HepG2 (cell line): ENCODE results near the gene EOMES. TPM values are rescaled to one million over a fixed set of nuclear protein-coding genes. Genes with fewer than 3 reads are reported as not detected.

Experiments
- HNRNPK ChIP-seq: fragments of 200-400 bp; formaldehyde crosslinking; IDR thresholded peaks from 2 replicates; pipeline ENCODE4 v1.6.1; 2018; ENCODE audit warnings: low read length, low read depth, moderate library complexity, mild to moderate bottlenecking; ENCODE audit not compliant: poor library complexity, severe bottlenecking
- HNRNPL ChIP-seq: fragments of 200-400 bp; formaldehyde crosslinking; IDR thresholded peaks from 2 replicates; pipeline ENCODE4 v1.6.1; 2017; ENCODE audit warnings: mild to moderate bottlenecking, low read depth, low read length
- KDM6A ChIP-seq: IDR thresholded peaks from 2 replicates; pipeline ENCODE4 v1.6.1; 2016; ENCODE audit warnings: low read depth
- RFX1 ChIP-seq: fragments of 450-650 bp; IDR thresholded peaks from 2 replicates; pipeline ENCODE4 v1.6.1; 2017
- RXRB ChIP-seq: IDR thresholded peaks from 2 replicates; pipeline ENCODE4 v1.6.1; 2016; ENCODE audit warnings: borderline replicate concordance, missing genetic modification reagents, missing compliant biosample characterization
- ZIK1 ChIP-seq: sonication (generic); formaldehyde crosslinking; IDR thresholded peaks from 2 replicates; pipeline ENCODE4 v1.5.0; 2020; ENCODE audit warnings: mild to moderate bottlenecking, low read depth, missing genetic modification reagents, borderline replicate concordance
- ZNF441 ChIP-seq: sonication (generic); formaldehyde crosslinking; IDR thresholded peaks from 2 replicates; pipeline ENCODE4 v1.7.0; 2021; ENCODE audit warnings: missing genetic modification reagents, borderline replicate concordance
- ZNF552 ChIP-seq: sonication (generic); formaldehyde crosslinking; IDR thresholded peaks from 2 replicates; pipeline ENCODE4 v1.9.0; 2022; ENCODE audit warnings: missing genetic modification reagents, mild to moderate bottlenecking, borderline replicate concordance
- ZNF556 ChIP-seq: sonication (generic); formaldehyde crosslinking; IDR thresholded peaks from 2 replicates; pipeline ENCODE4 v1.4.0; 2020; ENCODE audit warnings: mild to moderate bottlenecking, missing genetic modification reagents, borderline replicate concordance
- ZNF761 ChIP-seq: sonication (generic); formaldehyde crosslinking; conservative IDR thresholded peaks from 2 replicates; pipeline ENCODE4 v1.4.0; 2020; ENCODE audit warnings: mild to moderate bottlenecking, missing genetic modification reagents
- ZNF777 ChIP-seq: sonication (generic); formaldehyde crosslinking; IDR thresholded peaks from 2 replicates; pipeline ENCODE4 v1.4.0; 2020; ENCODE audit warnings: missing genetic modification reagents
- ZNF839 ChIP-seq: sonication (generic); formaldehyde crosslinking; IDR thresholded peaks from 2 replicates; pipeline ENCODE4 v1.4.0; 2020; ENCODE audit warnings: missing genetic modification reagents, mild to moderate bottlenecking, borderline replicate concordance
- polyA plus RNA-seq, 8 experiments: library from polyadenylated mRNA; depleted of rRNA in 3 of 8; stranded (reverse) in 7 of 8; unstranded in 1 of 8; fragments of >200 nt; fragmentation: Illumina TruSeq in 4 of 8; extraction: Trizol in 4 of 8; gene quantifications; 2 replicates each; pipeline versions ENCODE4 v1.2.1 to v1.2.3, GENCODE V29; 2011 to 2016; ENCODE audit warnings: low read depth in 4 of 8, missing spikeins in 1 of 8, mixed read lengths in 1 of 8; ENCODE audit not compliant: insufficient read depth in 1 of 8
- total RNA-seq, 5 experiments: library from RNA; depleted of rRNA; stranded (reverse); fragments of >200 nt; fragmentation: Illumina TruSeq; extraction: Trizol; gene quantifications; 2 replicates each; pipeline ENCODE4 v1.2.3, GENCODE V29; 2016; ENCODE audit warnings: low read depth in 1 of 5
- TF ChIP-seq, protein P1 (sequence below): IDR thresholded peaks from 2 replicates; pipeline ENCODE4 v1.6.1; 2016; ENCODE audit warnings: low read depth, missing genetic modification reagents, missing compliant biosample characterization
- TF ChIP-seq, protein P2 (sequence below): sonication (generic); formaldehyde crosslinking; IDR thresholded peaks from 2 replicates; pipeline ENCODE4 v1.4.0; 2020; ENCODE audit warnings: missing genetic modification reagents
- TF ChIP-seq, protein P3 (sequence below): IDR thresholded peaks from 2 replicates; pipeline ENCODE4 v1.4.0; 2020; ENCODE audit warnings: mild to moderate bottlenecking, missing genetic modification reagents

The EOMES gene
- total and polyA plus RNA-seq, 2 of the 13 experiments (the other 11 are each of a cell fraction or from before 2014, with no cell fraction given): 0.11 to 0.12 TPM

DNA sequence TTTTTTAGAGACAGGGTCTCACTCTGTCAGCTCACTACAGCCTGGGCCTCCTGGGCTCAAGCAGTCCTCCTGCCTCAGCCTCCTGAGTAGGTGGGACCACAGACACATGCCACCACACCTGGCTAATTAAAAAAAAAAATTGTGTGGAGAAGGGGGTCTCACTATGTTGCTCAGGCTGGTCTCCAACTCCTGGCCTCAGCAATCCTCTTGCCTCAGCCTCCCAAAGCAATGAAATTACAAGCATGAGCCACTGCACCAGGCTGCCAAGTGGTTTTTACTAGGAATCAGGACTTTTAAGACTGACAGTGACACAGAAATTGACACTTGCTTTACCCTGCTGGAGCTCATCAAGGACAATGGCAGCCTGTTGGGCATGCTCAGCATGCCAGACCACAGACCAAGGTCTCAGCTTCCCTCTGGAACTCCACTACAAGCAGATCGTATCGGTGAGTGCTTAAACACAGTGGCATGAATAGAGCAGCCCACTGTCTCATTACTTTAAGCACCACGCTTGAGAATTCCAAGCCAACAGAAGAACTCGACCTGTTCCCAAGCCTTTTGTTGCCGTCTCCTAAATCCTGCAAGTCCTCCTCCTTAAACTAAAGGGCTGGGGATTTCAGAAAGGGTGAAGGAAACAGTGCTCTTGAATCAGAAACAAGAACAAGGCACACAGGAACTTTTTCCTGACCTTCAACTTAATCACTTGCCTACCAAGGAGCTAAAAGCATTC is 41.4 kb downstream of the EOMES start (continued):
- TF ChIP-seq ZNF839 (CRISPR knock-in tag): no peak
- TF ChIP-seq, protein P1, sequence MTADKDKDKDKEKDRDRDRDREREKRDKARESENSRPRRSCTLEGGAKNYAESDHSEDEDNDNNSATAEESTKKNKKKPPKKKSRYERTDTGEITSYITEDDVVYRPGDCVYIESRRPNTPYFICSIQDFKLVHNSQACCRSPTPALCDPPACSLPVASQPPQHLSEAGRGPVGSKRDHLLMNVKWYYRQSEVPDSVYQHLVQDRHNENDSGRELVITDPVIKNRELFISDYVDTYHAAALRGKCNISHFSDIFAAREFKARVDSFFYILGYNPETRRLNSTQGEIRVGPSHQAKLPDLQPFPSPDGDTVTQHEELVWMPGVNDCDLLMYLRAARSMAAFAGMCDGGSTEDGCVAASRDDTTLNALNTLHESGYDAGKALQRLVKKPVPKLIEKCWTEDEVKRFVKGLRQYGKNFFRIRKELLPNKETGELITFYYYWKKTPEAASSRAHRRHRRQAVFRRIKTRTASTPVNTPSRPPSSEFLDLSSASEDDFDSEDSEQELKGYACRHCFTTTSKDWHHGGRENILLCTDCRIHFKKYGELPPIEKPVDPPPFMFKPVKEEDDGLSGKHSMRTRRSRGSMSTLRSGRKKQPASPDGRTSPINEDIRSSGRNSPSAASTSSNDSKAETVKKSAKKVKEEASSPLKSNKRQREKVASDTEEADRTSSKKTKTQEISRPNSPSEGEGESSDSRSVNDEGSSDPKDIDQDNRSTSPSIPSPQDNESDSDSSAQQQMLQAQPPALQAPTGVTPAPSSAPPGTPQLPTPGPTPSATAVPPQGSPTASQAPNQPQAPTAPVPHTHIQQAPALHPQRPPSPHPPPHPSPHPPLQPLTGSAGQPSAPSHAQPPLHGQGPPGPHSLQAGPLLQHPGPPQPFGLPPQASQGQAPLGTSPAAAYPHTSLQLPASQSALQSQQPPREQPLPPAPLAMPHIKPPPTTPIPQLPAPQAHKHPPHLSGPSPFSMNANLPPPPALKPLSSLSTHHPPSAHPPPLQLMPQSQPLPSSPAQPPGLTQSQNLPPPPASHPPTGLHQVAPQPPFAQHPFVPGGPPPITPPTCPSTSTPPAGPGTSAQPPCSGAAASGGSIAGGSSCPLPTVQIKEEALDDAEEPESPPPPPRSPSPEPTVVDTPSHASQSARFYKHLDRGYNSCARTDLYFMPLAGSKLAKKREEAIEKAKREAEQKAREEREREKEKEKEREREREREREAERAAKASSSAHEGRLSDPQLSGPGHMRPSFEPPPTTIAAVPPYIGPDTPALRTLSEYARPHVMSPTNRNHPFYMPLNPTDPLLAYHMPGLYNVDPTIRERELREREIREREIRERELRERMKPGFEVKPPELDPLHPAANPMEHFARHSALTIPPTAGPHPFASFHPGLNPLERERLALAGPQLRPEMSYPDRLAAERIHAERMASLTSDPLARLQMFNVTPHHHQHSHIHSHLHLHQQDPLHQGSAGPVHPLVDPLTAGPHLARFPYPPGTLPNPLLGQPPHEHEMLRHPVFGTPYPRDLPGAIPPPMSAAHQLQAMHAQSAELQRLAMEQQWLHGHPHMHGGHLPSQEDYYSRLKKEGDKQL: no peak
- no peak for TF ChIP-seq ZNF552 (CRISPR knock-in tag)
- 0 out of 2 replicates have a peak, but pooled peaks have one; percentile 50 for TF ChIP-seq ZNF777 (CRISPR knock-in tag)
- TF ChIP-seq KDM6A: 0 out of 2 replicates have a peak, but pooled peaks have one; percentile 22
- peak; percentile 20; the same call in 1 of the 2 replicates for TF ChIP-seq ZNF441 (CRISPR knock-in tag)
- TF ChIP-seq RFX1: no peak
- no peak for TF ChIP-seq ZNF761 (CRISPR knock-in tag)
- TF ChIP-seq ZNF556 (CRISPR knock-in tag): no peak
- TF ChIP-seq ZIK1 (CRISPR knock-in tag): no peak
- no peak; the same call in 1 of the 2 replicates for TF ChIP-seq RXRB
- TF ChIP-seq HNRNPK: no peak
- TF ChIP-seq, protein P2, sequence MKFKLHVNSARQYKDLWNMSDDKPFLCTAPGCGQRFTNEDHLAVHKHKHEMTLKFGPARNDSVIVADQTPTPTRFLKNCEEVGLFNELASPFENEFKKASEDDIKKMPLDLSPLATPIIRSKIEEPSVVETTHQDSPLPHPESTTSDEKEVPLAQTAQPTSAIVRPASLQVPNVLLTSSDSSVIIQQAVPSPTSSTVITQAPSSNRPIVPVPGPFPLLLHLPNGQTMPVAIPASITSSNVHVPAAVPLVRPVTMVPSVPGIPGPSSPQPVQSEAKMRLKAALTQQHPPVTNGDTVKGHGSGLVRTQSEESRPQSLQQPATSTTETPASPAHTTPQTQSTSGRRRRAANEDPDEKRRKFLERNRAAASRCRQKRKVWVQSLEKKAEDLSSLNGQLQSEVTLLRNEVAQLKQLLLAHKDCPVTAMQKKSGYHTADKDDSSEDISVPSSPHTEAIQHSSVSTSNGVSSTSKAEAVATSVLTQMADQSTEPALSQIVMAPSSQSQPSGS (CRISPR knock-in tag): no peak
- no peak for TF ChIP-seq HNRNPL
- TF ChIP-seq, protein P3, sequence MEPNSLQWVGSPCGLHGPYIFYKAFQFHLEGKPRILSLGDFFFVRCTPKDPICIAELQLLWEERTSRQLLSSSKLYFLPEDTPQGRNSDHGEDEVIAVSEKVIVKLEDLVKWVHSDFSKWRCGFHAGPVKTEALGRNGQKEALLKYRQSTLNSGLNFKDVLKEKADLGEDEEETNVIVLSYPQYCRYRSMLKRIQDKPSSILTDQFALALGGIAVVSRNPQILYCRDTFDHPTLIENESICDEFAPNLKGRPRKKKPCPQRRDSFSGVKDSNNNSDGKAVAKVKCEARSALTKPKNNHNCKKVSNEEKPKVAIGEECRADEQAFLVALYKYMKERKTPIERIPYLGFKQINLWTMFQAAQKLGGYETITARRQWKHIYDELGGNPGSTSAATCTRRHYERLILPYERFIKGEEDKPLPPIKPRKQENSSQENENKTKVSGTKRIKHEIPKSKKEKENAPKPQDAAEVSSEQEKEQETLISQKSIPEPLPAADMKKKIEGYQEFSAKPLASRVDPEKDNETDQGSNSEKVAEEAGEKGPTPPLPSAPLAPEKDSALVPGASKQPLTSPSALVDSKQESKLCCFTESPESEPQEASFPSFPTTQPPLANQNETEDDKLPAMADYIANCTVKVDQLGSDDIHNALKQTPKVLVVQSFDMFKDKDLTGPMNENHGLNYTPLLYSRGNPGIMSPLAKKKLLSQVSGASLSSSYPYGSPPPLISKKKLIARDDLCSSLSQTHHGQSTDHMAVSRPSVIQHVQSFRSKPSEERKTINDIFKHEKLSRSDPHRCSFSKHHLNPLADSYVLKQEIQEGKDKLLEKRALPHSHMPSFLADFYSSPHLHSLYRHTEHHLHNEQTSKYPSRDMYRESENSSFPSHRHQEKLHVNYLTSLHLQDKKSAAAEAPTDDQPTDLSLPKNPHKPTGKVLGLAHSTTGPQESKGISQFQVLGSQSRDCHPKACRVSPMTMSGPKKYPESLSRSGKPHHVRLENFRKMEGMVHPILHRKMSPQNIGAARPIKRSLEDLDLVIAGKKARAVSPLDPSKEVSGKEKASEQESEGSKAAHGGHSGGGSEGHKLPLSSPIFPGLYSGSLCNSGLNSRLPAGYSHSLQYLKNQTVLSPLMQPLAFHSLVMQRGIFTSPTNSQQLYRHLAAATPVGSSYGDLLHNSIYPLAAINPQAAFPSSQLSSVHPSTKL: peak; percentile 40; the same call in 1 of the 2 replicates
